H1 (cell line): Measurements from ENCODE around the gene NENF. TPM values are rescaled to one million over a fixed set of nuclear protein-coding genes. Genes with fewer than 3 reads are reported as not detected.

Experiments used
- CTCF ChIA-PET: fragments of 300-600 bp; sonication (Branson Sonifier 250); formaldehyde crosslinking; loops from one replicate; lab custom pipeline; 2021; ENCODE audit not compliant: partially characterized antibody; lab: Charles Lee
- POLR2A ChIA-PET: fragments of 300-600 bp; sonication (Branson Sonifier 250); formaldehyde crosslinking; loops from one replicate; lab custom pipeline; 2021; ENCODE audit warnings: inconsistent platforms; ENCODE audit not compliant: partially characterized antibody; lab: Charles Lee
- DNase-seq, 2 experiments: peaks; one replicate each; pipeline versions ENCODE4 v3.0.0 to v3.0.0-alpha.2; 2010 to 2022; ENCODE audit warnings: low spot score in 2 of 2, low read depth in 1 of 2, mixed read lengths in 1 of 2
- FAIRE-seq: peaks from 2 replicates; lab custom pipeline; 2011; peaks lifted over from hg19 to GRCh38; lab: Jason Lieb, UNC
- H2AFZ ChIP-seq: 2 replicates; pipeline ENCODE4 v1.8.1; 2012; ENCODE audit warnings: low read length, inconsistent platforms
- H2AK5ac ChIP-seq: 2 replicates; pipeline ENCODE4 v1.6.1; 2013; ENCODE audit warnings: low read depth, low read length
- H2BK120ac ChIP-seq: replicated peaks from 2 replicates; pipeline ENCODE3; 2013; ENCODE audit warnings: low read depth, low read length, inconsistent platforms
- H2BK12ac ChIP-seq: 2 replicates; pipeline ENCODE4 v1.6.1; 2013; ENCODE audit warnings: low read depth, low read length
- H2BK15ac ChIP-seq: 2 replicates; pipeline ENCODE4 v1.6.1; 2013; ENCODE audit warnings: low read length
- H2BK20ac ChIP-seq: 2 replicates; pipeline ENCODE4 v1.6.1; 2013; ENCODE audit warnings: low read length
- H2BK5ac ChIP-seq: 2 replicates; pipeline ENCODE4 v1.6.1; 2013; ENCODE audit warnings: low read depth, low read length
- H3K14ac ChIP-seq: 2 replicates; pipeline ENCODE4 v1.6.1; 2013; ENCODE audit warnings: inconsistent platforms; ENCODE audit not compliant: insufficient read length
- H3K18ac ChIP-seq: 2 replicates; pipeline ENCODE4 v1.6.1; 2013; ENCODE audit warnings: low read length; ENCODE audit errors: extremely low read depth
- H3K23ac ChIP-seq: 2 replicates; pipeline ENCODE4 v1.6.1; 2013; ENCODE audit warnings: inconsistent platforms; ENCODE audit not compliant: insufficient read length
- H3K23me2 ChIP-seq: 2 replicates; pipeline ENCODE4 v1.6.1; 2013; ENCODE audit warnings: low read depth, low read length
- H3K27ac ChIP-seq: 2 replicates; pipeline ENCODE4 v1.6.1; 2011; ENCODE audit warnings: low read depth, low read length, inconsistent platforms
- H3K27me3 ChIP-seq, 4 experiments: replicated peaks in 1 of 4; 1 replicate in 1 of 4; 2 replicates in 3 of 4; pipeline versions ENCODE4 v1.6.1 to v1.8.1; 2011 to 2013; ENCODE audit warnings: low read length in 3 of 4, mild to moderate bottlenecking in 3 of 4, inconsistent platforms in 2 of 4, mixed read lengths in 2 of 4, moderate library complexity in 1 of 4; ENCODE audit not compliant: control insufficient read depth in 3 of 4, insufficient read depth in 3 of 4; ENCODE audit errors: extremely low read depth in 1 of 4
- H3K36me3 ChIP-seq, 4 experiments: 2 replicates each; pipeline versions ENCODE4 v1.6.1 to v1.8.1; 2011 to 2013; ENCODE audit warnings: mild to moderate bottlenecking in 4 of 4, low read length in 3 of 4, moderate library complexity in 2 of 4, control low read depth in 1 of 4, inconsistent platforms in 1 of 4; ENCODE audit not compliant: insufficient read depth in 4 of 4, control insufficient read depth in 2 of 4
- H3K4ac ChIP-seq: replicated peaks from 2 replicates; pipeline ENCODE3; 2013; ENCODE audit warnings: low read length, low read depth, mixed read lengths, inconsistent platforms; ENCODE audit not compliant: insufficient read length
- H3K4me1 ChIP-seq, 4 experiments: replicated peaks in 1 of 4; 1 replicate in 1 of 4; 2 replicates in 3 of 4; pipeline versions ENCODE4 v1.6.1 to v1.8.1; 2011 to 2013; ENCODE audit warnings: low read length in 3 of 4, inconsistent platforms in 2 of 4, mixed read lengths in 1 of 4; ENCODE audit not compliant: insufficient read depth in 4 of 4, control insufficient read depth in 3 of 4
- H3K4me2 ChIP-seq, 2 experiments: 2 replicates each; pipeline versions ENCODE4 v1.6.1 to v1.8.1; 2011 to 2013; ENCODE audit warnings: low read depth in 2 of 2, low read length in 2 of 2, control low read depth in 1 of 2, inconsistent platforms in 1 of 2, mild to moderate bottlenecking in 1 of 2; ENCODE audit not compliant: insufficient read depth in 1 of 2
- H3K4me3 ChIP-seq, 4 experiments: fragments of 200-600, 300-600 bp in 1 of 4; sonication (generic), shearing (Covaris generic), sonication (Bioruptor Twin) in 1 of 4; 2 replicates each; pipeline versions ENCODE4 v1.5.1 to v1.8.1; 2011 to 2016; ENCODE audit warnings: low read length in 4 of 4, low read depth in 3 of 4, control low read depth in 2 of 4, inconsistent platforms in 2 of 4, mild to moderate bottlenecking in 2 of 4, mixed read lengths in 1 of 4, moderate library complexity in 1 of 4; ENCODE audit not compliant: insufficient read depth in 2 of 4; ENCODE audit errors: extremely low read depth in 1 of 4
- H3K56ac ChIP-seq: replicated peaks from 2 replicates; pipeline ENCODE3; 2013; ENCODE audit warnings: low read depth, mild to moderate bottlenecking, mixed read lengths, low read length, inconsistent platforms; ENCODE audit not compliant: insufficient read length
- H3K79me1 ChIP-seq: 2 replicates; pipeline ENCODE4 v1.6.1; 2013; ENCODE audit warnings: low read depth, low read length, control low read depth
- H3K79me2 ChIP-seq, 2 experiments: 2 replicates each; pipeline versions ENCODE4 v1.6.1 to v1.8.1; 2012 to 2013; ENCODE audit warnings: low read length in 2 of 2, mild to moderate bottlenecking in 2 of 2, inconsistent platforms in 1 of 2; ENCODE audit not compliant: insufficient read depth in 2 of 2, control insufficient read depth in 1 of 2
- H3K9ac ChIP-seq, 4 experiments: replicated peaks in 1 of 4; 1 replicate in 1 of 4; 2 replicates in 3 of 4; pipeline versions ENCODE4 v1.6.1 to v1.8.1; 2011 to 2013; ENCODE audit warnings: low read depth in 3 of 4, low read length in 3 of 4, control low read depth in 2 of 4, mild to moderate bottlenecking in 2 of 4, moderate library complexity in 2 of 4, inconsistent platforms in 1 of 4; ENCODE audit errors: extremely low read depth in 1 of 4
- H3K9me3 ChIP-seq, 2 experiments: 2 replicates each; pipeline versions ENCODE4 v1.6.1 to v1.8.1; 2012 to 2013; ENCODE audit warnings: mild to moderate bottlenecking in 2 of 2, moderate library complexity in 2 of 2, control low read depth in 1 of 2, inconsistent platforms in 1 of 2, low read depth in 1 of 2, low read length in 1 of 2, mixed read lengths in 1 of 2; ENCODE audit not compliant: insufficient read depth in 2 of 2
- H4K20me1 ChIP-seq, 2 experiments: replicated peaks in 1 of 2; 2 replicates each; pipeline versions ENCODE3 to v1.8.1; 2011 to 2013; ENCODE audit warnings: inconsistent platforms in 2 of 2, low read length in 2 of 2, mild to moderate bottlenecking in 1 of 2; ENCODE audit not compliant: insufficient read depth in 2 of 2, control insufficient read depth in 1 of 2
- H4K5ac ChIP-seq: 2 replicates; pipeline ENCODE4 v1.6.1; 2013; ENCODE audit warnings: low read length, low read depth, mixed read lengths, inconsistent platforms; ENCODE audit not compliant: insufficient read length
- H4K8ac ChIP-seq: 2 replicates; pipeline ENCODE4 v1.8.0; 2013; ENCODE audit warnings: mild to moderate bottlenecking, moderate library complexity, low read length, inconsistent platforms; ENCODE audit not compliant: insufficient read depth; ENCODE audit errors: extremely low read depth
- H4K91ac ChIP-seq: replicated peaks from 2 replicates; pipeline ENCODE3; 2013; ENCODE audit warnings: low read length, mixed read lengths, inconsistent platforms; ENCODE audit not compliant: insufficient read length
- ASH2L ChIP-seq: fragments of 200-600, 300-600 bp; sonication (generic); IDR thresholded peaks from one replicate; pipeline ENCODE4 v1.7.1; 2017; ENCODE audit warnings: low read length
- BRCA1 ChIP-seq: IDR thresholded peaks from 2 replicates; pipeline ENCODE4 v1.6.1; 2012; ENCODE audit warnings: low read depth, low read length, improper control_type of control experiment
- CTBP2 ChIP-seq: IDR thresholded peaks from 2 replicates; pipeline ENCODE4 v1.7.0; 2011; ENCODE audit warnings: borderline replicate concordance, mild to moderate bottlenecking, moderate library complexity, mixed read lengths, low read length; ENCODE audit not compliant: insufficient read depth, insufficient read length
- EGR1 ChIP-seq: IDR thresholded peaks from 2 replicates; pipeline ENCODE4 v1.6.1; 2011; ENCODE audit warnings: low read depth, low read length, borderline replicate concordance
- JUND ChIP-seq: IDR thresholded peaks from 2 replicates; pipeline ENCODE4 v1.6.1; 2011; ENCODE audit warnings: mild to moderate bottlenecking, improper control_type of control experiment, low read length
- PHF8 ChIP-seq: fragments of 200-600 bp; sonication (generic); conservative IDR thresholded peaks from 2 replicates; pipeline ENCODE4 v1.7.1; 2012; ENCODE audit warnings: low read depth, mild to moderate bottlenecking, inconsistent platforms, low read length, moderate library complexity
- POU5F1 ChIP-seq: IDR thresholded peaks from 2 replicates; pipeline ENCODE4 v1.6.1; 2011; ENCODE audit warnings: low read depth, mild to moderate bottlenecking, low read length, moderate library complexity
- RFX5 ChIP-seq: IDR thresholded peaks from 2 replicates; pipeline ENCODE4 v1.6.1; 2011; ENCODE audit warnings: low read depth, low read length, improper control_type of control experiment, borderline replicate concordance
- SIN3A ChIP-seq, 2 experiments: IDR thresholded peaks in 1 of 2; conservative IDR thresholded peaks in 1 of 2; 2 replicates each; pipeline ENCODE4 v1.6.1; 2011 to 2012; ENCODE audit warnings: low read length in 2 of 2, improper control_type of control experiment in 1 of 2, low read depth in 1 of 2, mild to moderate bottlenecking in 1 of 2
- SP1 ChIP-seq: IDR thresholded peaks from 2 replicates; pipeline ENCODE4 v1.6.1; 2011; ENCODE audit warnings: low read depth, low read length
- TCF12 ChIP-seq: IDR thresholded peaks from 2 replicates; pipeline ENCODE4 v1.6.1; 2011; ENCODE audit warnings: low read depth, mild to moderate bottlenecking, low read length
- WGBS, 2 experiments: shearing (Covaris generic) in 1 of 2; methylation state at CpG; one replicate each; pipeline versions ENCODE4 v1.1.6 to v1.1.7; 2013 to 2015; ENCODE audit warnings: low lambda C conversion rate in 2 of 2, mixed read lengths in 2 of 2, inconsistent platforms in 1 of 2, low coverage in 1 of 2, missing lambda C conversion rate in 1 of 2; ENCODE audit not compliant: insufficient replicate concordance in 2 of 2, insufficient coverage in 1 of 2, insufficient read length in 1 of 2; ENCODE audit errors: extremely low coverage in 1 of 2, missing lambda C conversion rate in 1 of 2; 5-methylcytosine and 5-hydroxymethylcytosine counted together
- polyA plus RNA-seq, 7 experiments: library from polyadenylated mRNA; depleted of rRNA in 3 of 7; stranded (reverse) in 5 of 7; unstranded in 2 of 7; fragments of >200 nt in 5 of 7; fragments of 200-250 nt in 2 of 7; gene quantifications; 1 replicate in 5 of 7; 2 replicates in 1 of 7; 4 replicates in 1 of 7; pipeline versions ENCODE4 v1.2.1 to v1.2.3, GENCODE V29; 2011 to 2013; ENCODE audit warnings: missing spikeins in 2 of 7, mixed read lengths in 2 of 7
- total RNA-seq: library from RNA; stranded (reverse); fragmentation: NEBNext Ultra II Directional; extraction: Animal tissue kit (Norgen Biotek cat#: 25700); gene quantifications from 2 replicates; pipeline ENCODE4 v1.2.1, GENCODE V29; 2021
- TF ChIP-seq, protein P1 (sequence below): IDR thresholded peaks from 2 replicates; pipeline ENCODE4 v1.6.1; 2011; ENCODE audit warnings: low read length, improper control_type of control experiment
- TF ChIP-seq, protein P2 (sequence below): IDR thresholded peaks from 2 replicates; pipeline ENCODE4 v1.6.1; 2012; ENCODE audit warnings: inconsistent platforms

The NENF gene
- total and polyA plus RNA-seq, 2 of the 8 experiments (the other 6 are each of a cell fraction or from before 2014, with no cell fraction given), result 27.0 to 28.0 TPM

DNA sequence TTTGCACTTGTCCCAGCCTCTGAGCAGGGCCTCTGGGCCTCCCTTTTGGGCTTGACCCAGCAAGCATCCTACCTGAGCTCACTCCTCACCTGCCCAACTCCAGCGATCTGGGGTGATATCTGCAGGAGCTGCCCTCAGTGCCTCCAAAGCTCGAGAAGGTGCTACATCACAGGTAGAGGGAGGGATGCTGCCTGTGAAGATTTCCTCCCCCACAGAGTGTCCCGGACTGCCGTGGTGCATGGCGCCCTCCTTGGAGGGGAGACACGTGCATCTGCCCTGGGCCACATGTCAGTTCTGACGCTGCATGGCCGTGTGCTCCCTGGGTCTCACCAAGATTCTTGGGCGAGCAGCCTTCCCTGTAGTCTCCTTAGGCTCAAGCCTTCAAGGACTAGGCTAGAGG is 27.7 kb downstream of the NENF start:
- no peak overlapping the region for H2BK20ac ChIP-seq
- no peak overlapping the region for H2AK5ac ChIP-seq
- H3K23ac ChIP-seq, result no peak overlapping the region
- no peak overlapping the region for H4K5ac ChIP-seq
- no peak overlapping the region for H2BK15ac ChIP-seq
- no peaks in the 10 kb centered on the region for H3K27me3 ChIP-seq
- H3K56ac ChIP-seq, result no peak overlapping the region
- 76% methylated on average over 9 of the region's 9 CpGs; no CpG with 5 or more reads in 1 of the 2 experiments for WGBS, 2 experiments
- no peaks in the 10 kb centered on the region for H3K23me2 ChIP-seq
- H2BK120ac ChIP-seq, result no peak overlapping the region
- no peak for DNase-seq
- H2BK5ac ChIP-seq, result no peak overlapping the region
- no peak overlapping the region for H3K4me3 ChIP-seq
- H3K18ac ChIP-seq, result no peak overlapping the region
- H3K14ac ChIP-seq, result no peak overlapping the region
- no peak overlapping the region for H3K9ac ChIP-seq
- no peak overlapping the region for H2AFZ ChIP-seq
- no peaks in the 10 kb centered on the region for H3K9me3 ChIP-seq
- no peaks in the 10 kb centered on the region for H3K79me2 ChIP-seq
- no peak overlapping the region for H3K27ac ChIP-seq
- no peak overlapping the region for H2BK12ac ChIP-seq
- CTCF ChIA-PET, result interaction anchor here (0.8 to 2.0 kb wide), 5 partner anchors 19 to 204 kb away, joined by 3 to 6 read pairs (median 3); no protein-coding TSS in a partner anchor
- H3K79me1 ChIP-seq, result no peaks in the 10 kb centered on the region
- POLR2A ChIA-PET, result interaction anchor here (0.9 to 1.2 kb wide), 2 partner anchors 11 to 148 kb away, joined by 3 read pairs; partner anchors contain the start of gene ATF3
- no peak overlapping the region for H3K4me2 ChIP-seq
- H4K91ac ChIP-seq, result no peak overlapping the region
- no peak overlapping the region for H3K4ac ChIP-seq
- no peaks in the 10 kb centered on the region for H3K36me3 ChIP-seq
- H3K4me1 ChIP-seq, result peaks cover 0 to 9% (median 1%) of the 10 kb centered on the region in 4 experiments; a peak in 2 of 7 replicates
- H4K8ac ChIP-seq, result no peak overlapping the region
- FAIRE-seq, result no peak
- H4K20me1 ChIP-seq, result no peaks in the 10 kb centered on the region
- no peak for TF ChIP-seq SIN3A (conservative IDR thresholded peaks at IDR 0.05 in 1 of 2, IDR thresholded peaks at IDR 0.05 in 1 of 2; ENCODE audit: low read depth in 1 of 2, low read length in 2 of 2)
- TF ChIP-seq, protein P1, sequence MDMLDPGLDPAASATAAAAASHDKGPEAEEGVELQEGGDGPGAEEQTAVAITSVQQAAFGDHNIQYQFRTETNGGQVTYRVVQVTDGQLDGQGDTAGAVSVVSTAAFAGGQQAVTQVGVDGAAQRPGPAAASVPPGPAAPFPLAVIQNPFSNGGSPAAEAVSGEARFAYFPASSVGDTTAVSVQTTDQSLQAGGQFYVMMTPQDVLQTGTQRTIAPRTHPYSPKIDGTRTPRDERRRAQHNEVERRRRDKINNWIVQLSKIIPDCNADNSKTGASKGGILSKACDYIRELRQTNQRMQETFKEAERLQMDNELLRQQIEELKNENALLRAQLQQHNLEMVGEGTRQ, result no peak
- no peak for TF ChIP-seq BRCA1
- TF ChIP-seq, protein P2, sequence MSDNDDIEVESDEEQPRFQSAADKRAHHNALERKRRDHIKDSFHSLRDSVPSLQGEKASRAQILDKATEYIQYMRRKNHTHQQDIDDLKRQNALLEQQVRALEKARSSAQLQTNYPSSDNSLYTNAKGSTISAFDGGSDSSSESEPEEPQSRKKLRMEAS, result no peak
- TF ChIP-seq EGR1, result no peak
- no peak for TF ChIP-seq RFX5
- no peak for TF ChIP-seq ASH2L
- TF ChIP-seq CTBP2, result no peak
- TF ChIP-seq TCF12, result no peak
- TF ChIP-seq POU5F1, result no peak
- TF ChIP-seq PHF8, result no peak
- no peak for TF ChIP-seq JUND
- no peak for TF ChIP-seq SP1
